AG10803 (cell line): ENCODE measurements around the gene ITIH3.

ENCODE experiments used
- DNase-seq: peaks from one replicate; pipeline ENCODE4 v3.0.0; 2010; ENCODE audit warnings: low read depth
- H3K4me3 ChIP-seq: 2 replicates; pipeline ENCODE4 v1.5.1; 2011; ENCODE audit warnings: mild to moderate bottlenecking, low read length, control low read depth
- CTCF ChIP-seq: conservative IDR thresholded peaks from 2 replicates; pipeline ENCODE4 v1.5.1; 2011; ENCODE audit warnings: mild to moderate bottlenecking, low read length, control low read depth, inconsistent platforms

Gene ITIH3

GRCh38 chr3:52791366-52791765 lies 3.2 kb upstream of the ITIH3 start:
- no peak overlapping the region for H3K4me3 ChIP-seq
- TF ChIP-seq CTCF: no peak

DNA sequence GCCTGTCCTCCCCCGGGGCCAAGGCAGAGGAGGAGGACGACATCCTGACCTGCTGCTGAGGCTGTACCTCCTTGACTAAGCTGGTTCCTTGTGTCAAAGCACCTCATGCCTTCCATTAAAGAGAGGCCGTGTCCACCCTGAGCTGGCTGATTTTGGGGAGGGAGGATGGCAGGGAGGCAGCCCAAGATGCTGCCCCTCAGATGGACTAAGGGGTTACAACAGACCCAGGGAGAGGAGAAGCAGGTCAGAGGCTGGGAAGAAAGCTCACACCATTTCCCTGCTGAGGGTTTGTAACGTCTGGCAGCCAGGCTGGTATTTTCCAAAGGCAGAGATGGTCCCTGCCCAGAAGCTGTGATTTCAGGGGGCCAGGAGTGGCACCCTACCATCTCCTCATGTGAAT lies 2.7 kb upstream of the ITIH3 start:
- no peak for TF ChIP-seq CTCF
- no peak for DNase-seq
- no peak overlapping the region for H3K4me3 ChIP-seq

More at GRCh38 chr3:52791366-52791765, 3.2 kb upstream of the ITIH3 start:
- no peak for DNase-seq

DNA sequence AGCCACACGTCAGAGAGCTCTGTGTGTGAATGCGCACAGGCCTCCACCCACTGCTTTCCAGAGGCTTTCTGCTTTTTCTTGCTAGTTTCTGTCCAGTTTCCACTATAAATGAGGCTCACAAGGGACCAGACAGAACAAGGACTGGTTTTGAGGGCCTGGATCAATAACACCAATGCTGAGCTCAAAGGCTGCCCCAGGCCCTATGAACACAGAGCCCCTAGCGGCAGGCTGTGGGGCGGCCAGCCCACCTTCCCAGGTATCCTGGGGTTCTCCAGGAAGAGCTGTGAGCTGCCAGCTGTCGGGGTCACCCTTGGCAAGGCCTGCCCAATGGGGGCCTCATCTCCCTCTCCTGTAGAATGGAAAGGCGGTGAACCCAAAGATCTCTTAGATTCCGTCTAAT lies 2.2 kb upstream of the ITIH3 start:
- no peak for DNase-seq
- TF ChIP-seq CTCF: no peak
- no peak overlapping the region for H3K4me3 ChIP-seq

GRCh38 chr3:52792961-52793695 lies 1.5 kb upstream of the ITIH3 start:
- no peak overlapping the region for H3K4me3 ChIP-seq
- TF ChIP-seq CTCF: no peak
- peak; percentile 48 for DNase-seq

DNA sequence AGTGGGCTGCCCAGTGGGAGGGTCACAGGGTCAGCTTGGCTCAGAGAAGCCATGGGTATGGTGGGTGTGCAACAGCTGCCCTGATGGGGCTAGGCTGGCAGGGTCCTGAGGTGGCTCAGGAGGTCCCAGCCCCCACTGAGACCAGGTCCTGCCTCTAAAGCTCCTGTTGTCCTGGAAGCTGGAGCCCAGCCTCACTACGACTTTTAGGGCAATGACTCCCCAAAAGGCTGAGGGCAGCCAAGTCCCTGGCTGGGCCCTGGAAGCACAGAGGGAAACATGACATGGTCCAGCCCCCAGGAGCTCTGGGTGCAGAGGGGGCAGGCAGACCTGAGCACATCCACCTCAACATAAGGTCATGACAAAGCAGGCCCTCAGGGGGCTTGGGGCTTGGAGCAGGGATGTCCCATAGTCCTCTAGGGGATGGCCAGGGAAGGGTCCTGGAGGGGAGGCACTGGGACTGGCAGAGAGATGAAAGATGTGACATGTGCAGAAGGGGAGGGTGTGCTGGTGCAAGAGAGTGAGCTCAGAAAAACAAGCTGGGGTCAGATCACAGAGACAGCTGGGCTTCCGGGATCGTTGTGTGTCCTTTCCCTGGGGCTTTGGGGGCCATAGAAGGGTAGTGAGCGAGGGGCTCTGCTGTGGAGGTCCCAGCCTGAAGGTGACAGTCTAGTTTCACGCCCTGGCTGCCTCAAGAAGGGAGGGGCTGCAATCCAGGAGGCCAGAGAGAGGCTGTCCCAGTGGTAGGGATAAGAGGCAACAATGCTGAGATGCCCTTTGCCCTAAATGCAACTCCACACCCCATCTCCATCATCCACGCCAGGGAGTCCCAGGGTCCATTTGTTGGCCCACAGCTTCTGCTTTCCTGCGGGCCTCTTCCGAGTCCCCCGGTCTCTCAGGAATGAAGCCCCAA lies 639 bp upstream of the ITIH3 start:
- no peak overlapping the region for H3K4me3 ChIP-seq
- DNase-seq: no peak
- no peak for TF ChIP-seq CTCF

DNA sequence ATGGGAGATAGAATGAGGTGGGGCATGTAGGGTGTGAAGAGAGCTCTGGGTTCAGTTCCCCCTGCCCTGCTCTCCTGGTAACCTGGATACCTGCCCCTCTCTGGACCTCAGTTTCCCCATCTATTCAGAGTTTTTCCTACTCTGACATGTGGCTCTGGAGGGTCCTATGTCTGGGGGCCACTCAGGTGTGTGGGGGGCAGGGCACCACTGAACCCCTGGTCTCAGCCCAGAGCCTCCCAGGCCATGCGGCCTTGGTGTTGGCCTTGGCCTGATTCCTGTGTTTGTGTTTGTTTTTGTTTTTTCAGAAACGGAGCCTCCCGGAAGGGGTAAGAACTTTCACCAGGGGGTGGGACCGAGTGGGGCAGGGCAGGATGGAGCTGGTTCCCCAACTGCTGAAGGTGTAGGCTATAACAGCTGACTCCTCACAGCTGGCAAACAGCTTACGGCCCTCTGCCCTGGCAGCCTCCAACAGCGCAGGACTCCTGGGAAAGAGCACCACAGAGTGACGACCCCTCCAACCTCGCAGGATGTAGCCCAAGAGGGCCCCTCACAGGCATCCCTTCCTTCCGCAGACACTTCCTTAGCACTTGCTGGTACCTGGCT lies 803 bp downstream of the ITIH3 start:
- DNase-seq: no peak
- no peak overlapping the region for H3K4me3 ChIP-seq
- TF ChIP-seq CTCF: no peak
